HepG2 (cell line): ENCODE measurements around the gene HLF. TPM values are rescaled to one million over a fixed set of nuclear protein-coding genes. Genes with fewer than 3 reads are reported as not detected.

Experiments
- AGO1 ChIP-seq: fragments of 200-400 bp; formaldehyde crosslinking; IDR thresholded peaks from 2 replicates; pipeline ENCODE4 v1.6.1; 2017; ENCODE audit warnings: mild to moderate bottlenecking, low read depth, low read length, moderate library complexity; ENCODE audit not compliant: poor library complexity, severe bottlenecking
- EHMT2 ChIP-seq: fragments of 200-600 bp; sonication (generic); IDR thresholded peaks from 2 replicates; pipeline ENCODE4 v1.7.0; 2017; ENCODE audit warnings: antibody characterized with exemption, low read depth, low read length, borderline replicate concordance
- GATAD2A ChIP-seq: IDR thresholded peaks from 2 replicates; pipeline ENCODE4 v1.6.1; 2016
- KAT2B ChIP-seq: fragments of 150-350 bp; IDR thresholded peaks from 2 replicates; pipeline ENCODE4 v1.6.1; 2014; ENCODE audit warnings: low read depth, low read length, borderline replicate concordance
- KDM3A ChIP-seq: IDR thresholded peaks from 2 replicates; pipeline ENCODE4 v1.6.1; 2018; ENCODE audit warnings: low read depth, missing compliant biosample characterization
- MTF2 ChIP-seq: sonication (generic); formaldehyde crosslinking; IDR thresholded peaks from 2 replicates; pipeline ENCODE4 v1.5.0; 2020; ENCODE audit warnings: missing genetic modification reagents, borderline replicate concordance
- PHF8 ChIP-seq: sonication (generic); formaldehyde crosslinking; IDR thresholded peaks from 2 replicates; pipeline ENCODE4 v1.5.0; 2020; ENCODE audit warnings: missing genetic modification reagents
- POGK ChIP-seq: sonication (generic); formaldehyde crosslinking; conservative IDR thresholded peaks from 2 replicates; pipeline ENCODE4 v1.8.0; 2022; ENCODE audit warnings: mild to moderate bottlenecking, moderate library complexity, missing genetic modification reagents
- SMARCE1 ChIP-seq: fragments of 450-650 bp; IDR thresholded peaks from 2 replicates; pipeline ENCODE4 v1.6.1; 2017; ENCODE audit warnings: borderline replicate concordance
- STAT5B ChIP-seq: sonication (generic); formaldehyde crosslinking; IDR thresholded peaks from 2 replicates; pipeline ENCODE4 v1.4.0; 2020; ENCODE audit warnings: missing genetic modification reagents
- ZKSCAN8 ChIP-seq: IDR thresholded peaks from 2 replicates; pipeline ENCODE4 v1.6.1; 2016; ENCODE audit warnings: borderline replicate concordance, missing genetic modification reagents, missing compliant biosample characterization
- ZNF224 ChIP-seq: sonication (generic); formaldehyde crosslinking; IDR thresholded peaks from 2 replicates; pipeline ENCODE4 v1.5.0; 2020; ENCODE audit warnings: mild to moderate bottlenecking, missing genetic modification reagents
- ZNF343 ChIP-seq: sonication (generic); formaldehyde crosslinking; IDR thresholded peaks from 2 replicates; pipeline ENCODE4 v1.4.0; 2020; ENCODE audit warnings: mild to moderate bottlenecking, missing genetic modification reagents
- ZNF383 ChIP-seq: sonication (generic); formaldehyde crosslinking; IDR thresholded peaks from 2 replicates; pipeline ENCODE4 v1.4.0; 2020; ENCODE audit warnings: missing genetic modification reagents, mild to moderate bottlenecking, borderline replicate concordance
- ZNF460 ChIP-seq: sonication (generic); formaldehyde crosslinking; IDR thresholded peaks from 2 replicates; pipeline ENCODE4 v1.5.1; 2020; ENCODE audit warnings: missing genetic modification reagents, mild to moderate bottlenecking, borderline replicate concordance
- ZNF550 ChIP-seq: sonication (generic); formaldehyde crosslinking; IDR thresholded peaks from 2 replicates; pipeline ENCODE4 v1.4.0; 2020; ENCODE audit warnings: mild to moderate bottlenecking, missing genetic modification reagents, borderline replicate concordance
- ZNF615 ChIP-seq: sonication (generic); formaldehyde crosslinking; IDR thresholded peaks from 2 replicates; pipeline ENCODE4 v1.5.0; 2020; ENCODE audit warnings: mild to moderate bottlenecking, missing genetic modification reagents, borderline replicate concordance
- polyA plus RNA-seq, 8 experiments: library from polyadenylated mRNA; depleted of rRNA in 3 of 8; stranded (reverse) in 7 of 8; unstranded in 1 of 8; fragments of >200 nt; fragmentation: Illumina TruSeq in 4 of 8; extraction: Trizol in 4 of 8; gene quantifications; 2 replicates each; pipeline versions ENCODE4 v1.2.1 to v1.2.3, GENCODE V29; 2011 to 2016; ENCODE audit warnings: low read depth in 4 of 8, missing spikeins in 1 of 8, mixed read lengths in 1 of 8; ENCODE audit not compliant: insufficient read depth in 1 of 8
- total RNA-seq, 5 experiments: library from RNA; depleted of rRNA; stranded (reverse); fragments of >200 nt; fragmentation: Illumina TruSeq; extraction: Trizol; gene quantifications; 2 replicates each; pipeline ENCODE4 v1.2.3, GENCODE V29; 2016; ENCODE audit warnings: low read depth in 1 of 5
- TF ChIP-seq, protein P1 (sequence below): IDR thresholded peaks from 2 replicates; pipeline ENCODE4 v1.6.1; 2016; ENCODE audit warnings: missing genetic modification reagents, missing compliant biosample characterization
- TF ChIP-seq, protein P2 (sequence below): sonication (generic); formaldehyde crosslinking; IDR thresholded peaks from 2 replicates; pipeline ENCODE4 v1.4.0; 2020; ENCODE audit warnings: missing genetic modification reagents
- TF ChIP-seq, protein P3 (sequence below), 2 experiments: IDR thresholded peaks; 2 replicates each; pipeline ENCODE4 v1.6.1; 2011 to 2012; ENCODE audit warnings: low read length in 2 of 2, borderline replicate concordance in 1 of 2, low read depth in 1 of 2, mild to moderate bottlenecking in 1 of 2, moderate library complexity in 1 of 2

Gene HLF
- total and polyA plus RNA-seq, 2 of the 13 experiments (the other 11 are each of a cell fraction or from before 2014, with no cell fraction given): 202 to 346 TPM

- no peak for TF ChIP-seq ZNF615 (CRISPR knock-in tag)
- peak; percentile 96 for TF ChIP-seq GATAD2A (CRISPR knock-in tag)
- 0 out of 2 replicates have a peak, but pooled peaks have one; percentile 59 for TF ChIP-seq STAT5B (CRISPR knock-in tag)
- TF ChIP-seq ZNF224: 0 out of 2 replicates have a peak, but pooled peaks have one; percentile 53
- peak; percentile 47 for TF ChIP-seq PHF8
- peak; percentile 93; the same call in 1 of the 2 replicates for TF ChIP-seq KDM3A (CRISPR knock-in tag)
- no peak for TF ChIP-seq ZNF383 (CRISPR knock-in tag)
- peak; percentile 93 for TF ChIP-seq ZKSCAN8 (CRISPR knock-in tag)
- TF ChIP-seq MTF2: no peak
- TF ChIP-seq, protein P1, sequence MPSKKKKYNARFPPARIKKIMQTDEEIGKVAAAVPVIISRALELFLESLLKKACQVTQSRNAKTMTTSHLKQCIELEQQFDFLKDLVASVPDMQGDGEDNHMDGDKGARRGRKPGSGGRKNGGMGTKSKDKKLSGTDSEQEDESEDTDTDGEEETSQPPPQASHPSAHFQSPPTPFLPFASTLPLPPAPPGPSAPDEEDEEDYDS (CRISPR knock-in tag): peak; percentile 77
- TF ChIP-seq, protein P2, sequence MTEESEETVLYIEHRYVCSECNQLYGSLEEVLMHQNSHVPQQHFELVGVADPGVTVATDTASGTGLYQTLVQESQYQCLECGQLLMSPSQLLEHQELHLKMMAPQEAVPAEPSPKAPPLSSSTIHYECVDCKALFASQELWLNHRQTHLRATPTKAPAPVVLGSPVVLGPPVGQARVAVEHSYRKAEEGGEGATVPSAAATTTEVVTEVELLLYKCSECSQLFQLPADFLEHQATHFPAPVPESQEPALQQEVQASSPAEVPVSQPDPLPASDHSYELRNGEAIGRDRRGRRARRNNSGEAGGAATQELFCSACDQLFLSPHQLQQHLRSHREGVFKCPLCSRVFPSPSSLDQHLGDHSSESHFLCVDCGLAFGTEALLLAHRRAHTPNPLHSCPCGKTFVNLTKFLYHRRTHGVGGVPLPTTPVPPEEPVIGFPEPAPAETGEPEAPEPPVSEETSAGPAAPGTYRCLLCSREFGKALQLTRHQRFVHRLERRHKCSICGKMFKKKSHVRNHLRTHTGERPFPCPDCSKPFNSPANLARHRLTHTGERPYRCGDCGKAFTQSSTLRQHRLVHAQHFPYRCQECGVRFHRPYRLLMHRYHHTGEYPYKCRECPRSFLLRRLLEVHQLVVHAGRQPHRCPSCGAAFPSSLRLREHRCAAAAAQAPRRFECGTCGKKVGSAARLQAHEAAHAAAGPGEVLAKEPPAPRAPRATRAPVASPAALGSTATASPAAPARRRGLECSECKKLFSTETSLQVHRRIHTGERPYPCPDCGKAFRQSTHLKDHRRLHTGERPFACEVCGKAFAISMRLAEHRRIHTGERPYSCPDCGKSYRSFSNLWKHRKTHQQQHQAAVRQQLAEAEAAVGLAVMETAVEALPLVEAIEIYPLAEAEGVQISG (CRISPR knock-in tag): peak; percentile 77
- TF ChIP-seq EHMT2: no peak
- TF ChIP-seq AGO1: no peak
- peak; percentile 46; the same call in 1 of the 2 replicates for TF ChIP-seq ZNF460 (CRISPR knock-in tag)
- no peak for TF ChIP-seq KAT2B
- TF ChIP-seq POGK (CRISPR knock-in tag): 0 out of 2 replicates have a peak, but pooled peaks have one; percentile 62
- no peak for TF ChIP-seq ZNF343 (CRISPR knock-in tag)
- TF ChIP-seq ZNF550 (CRISPR knock-in tag): no peak
- TF ChIP-seq, protein P3, sequence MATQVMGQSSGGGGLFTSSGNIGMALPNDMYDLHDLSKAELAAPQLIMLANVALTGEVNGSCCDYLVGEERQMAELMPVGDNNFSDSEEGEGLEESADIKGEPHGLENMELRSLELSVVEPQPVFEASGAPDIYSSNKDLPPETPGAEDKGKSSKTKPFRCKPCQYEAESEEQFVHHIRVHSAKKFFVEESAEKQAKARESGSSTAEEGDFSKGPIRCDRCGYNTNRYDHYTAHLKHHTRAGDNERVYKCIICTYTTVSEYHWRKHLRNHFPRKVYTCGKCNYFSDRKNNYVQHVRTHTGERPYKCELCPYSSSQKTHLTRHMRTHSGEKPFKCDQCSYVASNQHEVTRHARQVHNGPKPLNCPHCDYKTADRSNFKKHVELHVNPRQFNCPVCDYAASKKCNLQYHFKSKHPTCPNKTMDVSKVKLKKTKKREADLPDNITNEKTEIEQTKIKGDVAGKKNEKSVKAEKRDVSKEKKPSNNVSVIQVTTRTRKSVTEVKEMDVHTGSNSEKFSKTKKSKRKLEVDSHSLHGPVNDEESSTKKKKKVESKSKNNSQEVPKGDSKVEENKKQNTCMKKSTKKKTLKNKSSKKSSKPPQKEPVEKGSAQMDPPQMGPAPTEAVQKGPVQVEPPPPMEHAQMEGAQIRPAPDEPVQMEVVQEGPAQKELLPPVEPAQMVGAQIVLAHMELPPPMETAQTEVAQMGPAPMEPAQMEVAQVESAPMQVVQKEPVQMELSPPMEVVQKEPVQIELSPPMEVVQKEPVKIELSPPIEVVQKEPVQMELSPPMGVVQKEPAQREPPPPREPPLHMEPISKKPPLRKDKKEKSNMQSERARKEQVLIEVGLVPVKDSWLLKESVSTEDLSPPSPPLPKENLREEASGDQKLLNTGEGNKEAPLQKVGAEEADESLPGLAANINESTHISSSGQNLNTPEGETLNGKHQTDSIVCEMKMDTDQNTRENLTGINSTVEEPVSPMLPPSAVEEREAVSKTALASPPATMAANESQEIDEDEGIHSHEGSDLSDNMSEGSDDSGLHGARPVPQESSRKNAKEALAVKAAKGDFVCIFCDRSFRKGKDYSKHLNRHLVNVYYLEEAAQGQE (IDR thresholded peaks at IDR 0.05; ENCODE audit: borderline replicate concordance in 1 of 2, low read depth in 1 of 2, low read length in 2 of 2): peak in 1 of 2 experiments; percentile 80; a peak in 2 of 4 replicates
- no peak for TF ChIP-seq SMARCE1
Measured at GRCh38 chr17:55285340-55286301, 20.9 kb downstream of the HLF start (continued).
